WTC11 (cell line): ENCODE measurements around the gene ETNK2. TPM values are rescaled to one million over a fixed set of nuclear protein-coding genes. Genes with fewer than 3 reads are reported as not detected.
A peak's percentile ranks its signal among the peaks of the same experiment; 100 is the strongest.

Experiments used
- ATAC-seq: fragments of 200-7000 bp; cut with Tn5 transposase; 2 replicates; pipeline ENCODE4 v1.10.0; 2021; ENCODE audit warnings: mild to moderate bottlenecking, moderate library complexity
- CTCF ChIA-PET: fragments of 300-600 bp; sonication (Branson Sonifier 250); formaldehyde crosslinking; loops from one replicate; lab custom pipeline; 2021; ENCODE audit warnings: antibody characterized with exemption; lab: Charles Lee
- POLR2A ChIA-PET: fragments of 350-600 bp; sonication (Branson Sonifier 250); formaldehyde crosslinking; loops from one replicate; lab custom pipeline; 2021; ENCODE audit warnings: antibody characterized with exemption; lab: Charles Lee
- DNase-seq: peaks from one replicate; pipeline ENCODE4 v3.0.0; 2021; ENCODE audit warnings: low spot score
- H3K27ac Mint-ChIP-seq: 2 replicates; pipeline ENCODE4 v1.8.0; 2021; ENCODE audit warnings: mixed read lengths
- H3K27me3 Mint-ChIP-seq: 2 replicates; pipeline ENCODE4 v1.8.0; 2021; ENCODE audit warnings: low read depth, mild to moderate bottlenecking, moderate library complexity, mixed read lengths
- H3K36me3 Mint-ChIP-seq: 2 replicates; pipeline ENCODE4 v1.8.0; 2021; ENCODE audit warnings: mixed read lengths
- H3K4me1 Mint-ChIP-seq: 2 replicates; pipeline ENCODE4 v1.8.0; 2022; ENCODE audit warnings: mixed read lengths
- H3K4me3 Mint-ChIP-seq: 2 replicates; pipeline ENCODE4 v1.8.0; 2021; ENCODE audit warnings: mild to moderate bottlenecking, moderate library complexity, mixed read lengths
- H3K9me3 Mint-ChIP-seq: 2 replicates; pipeline ENCODE4 v1.8.0; 2021; ENCODE audit warnings: mixed read lengths
- ATF1 ChIP-seq: sonication (generic); formaldehyde crosslinking; IDR thresholded peaks from 2 replicates; pipeline ENCODE4 v1.8.1; 2023; ENCODE audit warnings: mild to moderate bottlenecking, moderate library complexity, missing genetic modification reagents
- CREM ChIP-seq: sonication (generic); formaldehyde crosslinking; IDR thresholded peaks from 2 replicates; pipeline ENCODE4 v1.8.1; 2022; ENCODE audit warnings: mild to moderate bottlenecking, missing genetic modification reagents, moderate library complexity
- GTF2I ChIP-seq: fragments of 250-450 bp; sonication (Bioruptor Pico); conservative IDR thresholded peaks from 2 replicates; pipeline ENCODE4 v1.4.0; 2021; ENCODE audit warnings: mild to moderate bottlenecking
- JAZF1 ChIP-seq: fragments of 250-450 bp; sonication (Bioruptor Pico); IDR thresholded peaks from 2 replicates; pipeline ENCODE4 v1.9.0; 2021; ENCODE audit warnings: moderate library complexity, mild to moderate bottlenecking, inconsistent platforms
- MYBL2 ChIP-seq: sonication (generic); formaldehyde crosslinking; IDR thresholded peaks from 2 replicates; pipeline ENCODE4 v1.8.1; 2023; ENCODE audit warnings: mild to moderate bottlenecking, moderate library complexity, missing genetic modification reagents
- NFATC4 ChIP-seq: fragments of 250-450 bp; sonication (Bioruptor Pico); IDR thresholded peaks from 2 replicates; pipeline ENCODE4 v1.9.0; 2021; ENCODE audit warnings: mild to moderate bottlenecking
- NR3C1 ChIP-seq: sonication (generic); formaldehyde crosslinking; conservative IDR thresholded peaks from 2 replicates; pipeline ENCODE4 v1.8.1; 2023; ENCODE audit warnings: low read depth, mild to moderate bottlenecking, missing genetic modification reagents
- TEAD1 ChIP-seq: sonication (generic); formaldehyde crosslinking; IDR thresholded peaks from 2 replicates; pipeline ENCODE4 v1.8.0; 2022; ENCODE audit warnings: mild to moderate bottlenecking, missing genetic modification reagents
- ZBTB21 ChIP-seq: sonication (generic); formaldehyde crosslinking; IDR thresholded peaks from 2 replicates; pipeline ENCODE4 v1.8.1; 2023; ENCODE audit warnings: mild to moderate bottlenecking, missing genetic modification reagents, borderline replicate concordance
- ZNF219 ChIP-seq: sonication (generic); formaldehyde crosslinking; IDR thresholded peaks from 2 replicates; pipeline ENCODE4 v1.8.0; 2023; ENCODE audit warnings: missing genetic modification reagents, mild to moderate bottlenecking, borderline replicate concordance
- total RNA-seq: library from RNA; stranded (reverse); gene quantifications from 3 replicates; pipeline ENCODE4 v1.2.3, GENCODE V29; 2021
- TF ChIP-seq, protein P1 (sequence below): sonication (generic); formaldehyde crosslinking; IDR thresholded peaks from 2 replicates; pipeline ENCODE4 v1.8.1; 2022; ENCODE audit warnings: missing genetic modification reagents, borderline replicate concordance
- TF ChIP-seq, protein P2 (sequence below): sonication (generic); formaldehyde crosslinking; IDR thresholded peaks from 2 replicates; pipeline ENCODE4 v1.8.1; 2023; ENCODE audit warnings: mild to moderate bottlenecking, missing genetic modification reagents
- TF ChIP-seq, protein P3 (sequence below): sonication (generic); formaldehyde crosslinking; IDR thresholded peaks from 2 replicates; pipeline ENCODE4 v1.8.1; 2023; ENCODE audit warnings: mild to moderate bottlenecking, moderate library complexity, missing genetic modification reagents
- TF ChIP-seq, protein P4 (sequence below): fragments of 200-600 bp; IDR thresholded peaks from 2 replicates; pipeline ENCODE4 v1.8.0; 2022; ENCODE audit warnings: antibody characterized with exemption
- TF ChIP-seq, protein P5 (sequence below): sonication (generic); formaldehyde crosslinking; IDR thresholded peaks from 2 replicates; pipeline ENCODE4 v1.8.1; 2023; ENCODE audit warnings: mild to moderate bottlenecking, missing genetic modification reagents
- TF ChIP-seq, protein P6 (sequence below): sonication (generic); formaldehyde crosslinking; IDR thresholded peaks from 2 replicates; pipeline ENCODE4 v1.8.1; 2022; ENCODE audit warnings: mild to moderate bottlenecking, moderate library complexity, missing genetic modification reagents
- TF ChIP-seq, protein P7 (sequence below): sonication (generic); formaldehyde crosslinking; IDR thresholded peaks from 2 replicates; pipeline ENCODE4 v1.8.0; 2022; ENCODE audit warnings: missing genetic modification reagents

The ETNK2 gene
- total RNA-seq, 1 experiment from 2014 or later = 19.7 TPM

DNA sequence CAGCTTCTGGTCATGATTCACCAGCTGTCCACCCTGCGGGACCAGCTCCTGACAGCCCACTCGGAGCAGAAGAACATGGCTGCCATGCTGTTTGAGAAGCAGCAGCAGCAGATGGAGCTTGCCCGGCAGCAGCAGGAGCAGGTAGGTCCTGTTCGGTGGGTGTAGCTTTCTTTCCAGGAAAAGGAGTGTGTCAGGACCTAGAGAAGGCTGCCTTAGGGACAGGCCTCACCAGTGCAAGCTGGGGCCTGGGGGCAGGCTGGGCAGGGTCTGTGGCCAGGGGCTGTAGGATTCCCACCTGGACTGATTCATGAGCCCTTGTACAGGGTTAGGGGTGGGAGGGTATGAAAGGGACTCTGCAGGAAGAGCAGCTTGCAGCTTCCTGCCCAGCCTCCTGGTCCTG is 35.3 kb downstream of the ETNK2 start (continued):
- TF ChIP-seq, protein P1, sequence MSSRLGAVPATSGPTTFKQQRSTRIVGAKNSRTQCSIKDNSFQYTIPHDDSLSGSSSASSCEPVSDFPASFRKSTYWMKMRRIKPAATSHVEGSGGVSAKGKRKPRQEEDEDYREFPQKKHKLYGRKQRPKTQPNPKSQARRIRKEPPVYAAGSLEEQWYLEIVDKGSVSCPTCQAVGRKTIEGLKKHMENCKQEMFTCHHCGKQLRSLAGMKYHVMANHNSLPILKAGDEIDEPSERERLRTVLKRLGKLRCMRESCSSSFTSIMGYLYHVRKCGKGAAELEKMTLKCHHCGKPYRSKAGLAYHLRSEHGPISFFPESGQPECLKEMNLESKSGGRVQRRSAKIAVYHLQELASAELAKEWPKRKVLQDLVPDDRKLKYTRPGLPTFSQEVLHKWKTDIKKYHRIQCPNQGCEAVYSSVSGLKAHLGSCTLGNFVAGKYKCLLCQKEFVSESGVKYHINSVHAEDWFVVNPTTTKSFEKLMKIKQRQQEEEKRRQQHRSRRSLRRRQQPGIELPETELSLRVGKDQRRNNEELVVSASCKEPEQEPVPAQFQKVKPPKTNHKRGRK = no peak
- TF ChIP-seq TEAD1 (CRISPR knock-in tag) (no peak), JAZF1 (no peak), ATF1 (CRISPR knock-in tag) (no peak), NFATC4 (CRISPR knock-in tag) (no peak), ZNF219 (CRISPR knock-in tag) (no peak)
- TF ChIP-seq, protein P2, sequence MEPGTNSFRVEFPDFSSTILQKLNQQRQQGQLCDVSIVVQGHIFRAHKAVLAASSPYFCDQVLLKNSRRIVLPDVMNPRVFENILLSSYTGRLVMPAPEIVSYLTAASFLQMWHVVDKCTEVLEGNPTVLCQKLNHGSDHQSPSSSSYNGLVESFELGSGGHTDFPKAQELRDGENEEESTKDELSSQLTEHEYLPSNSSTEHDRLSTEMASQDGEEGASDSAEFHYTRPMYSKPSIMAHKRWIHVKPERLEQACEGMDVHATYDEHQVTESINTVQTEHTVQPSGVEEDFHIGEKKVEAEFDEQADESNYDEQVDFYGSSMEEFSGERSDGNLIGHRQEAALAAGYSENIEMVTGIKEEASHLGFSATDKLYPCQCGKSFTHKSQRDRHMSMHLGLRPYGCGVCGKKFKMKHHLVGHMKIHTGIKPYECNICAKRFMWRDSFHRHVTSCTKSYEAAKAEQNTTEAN = no peak
- TF ChIP-seq, protein P3, sequence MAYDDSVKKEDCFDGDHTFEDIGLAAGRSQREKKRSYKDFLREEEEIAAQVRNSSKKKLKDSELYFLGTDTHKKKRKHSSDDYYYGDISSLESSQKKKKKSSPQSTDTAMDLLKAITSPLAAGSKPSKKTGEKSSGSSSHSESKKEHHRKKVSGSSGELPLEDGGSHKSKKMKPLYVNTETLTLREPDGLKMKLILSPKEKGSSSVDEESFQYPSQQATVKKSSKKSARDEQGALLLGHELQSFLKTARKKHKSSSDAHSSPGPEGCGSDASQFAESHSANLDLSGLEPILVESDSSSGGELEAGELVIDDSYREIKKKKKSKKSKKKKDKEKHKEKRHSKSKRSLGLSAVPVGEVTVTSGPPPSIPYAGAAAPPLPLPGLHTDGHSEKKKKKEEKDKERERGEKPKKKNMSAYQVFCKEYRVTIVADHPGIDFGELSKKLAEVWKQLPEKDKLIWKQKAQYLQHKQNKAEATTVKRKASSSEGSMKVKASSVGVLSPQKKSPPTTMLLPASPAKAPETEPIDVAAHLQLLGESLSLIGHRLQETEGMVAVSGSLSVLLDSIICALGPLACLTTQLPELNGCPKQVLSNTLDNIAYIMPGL (CRISPR knock-in tag) = no peak
- TF ChIP-seq, protein P4, sequence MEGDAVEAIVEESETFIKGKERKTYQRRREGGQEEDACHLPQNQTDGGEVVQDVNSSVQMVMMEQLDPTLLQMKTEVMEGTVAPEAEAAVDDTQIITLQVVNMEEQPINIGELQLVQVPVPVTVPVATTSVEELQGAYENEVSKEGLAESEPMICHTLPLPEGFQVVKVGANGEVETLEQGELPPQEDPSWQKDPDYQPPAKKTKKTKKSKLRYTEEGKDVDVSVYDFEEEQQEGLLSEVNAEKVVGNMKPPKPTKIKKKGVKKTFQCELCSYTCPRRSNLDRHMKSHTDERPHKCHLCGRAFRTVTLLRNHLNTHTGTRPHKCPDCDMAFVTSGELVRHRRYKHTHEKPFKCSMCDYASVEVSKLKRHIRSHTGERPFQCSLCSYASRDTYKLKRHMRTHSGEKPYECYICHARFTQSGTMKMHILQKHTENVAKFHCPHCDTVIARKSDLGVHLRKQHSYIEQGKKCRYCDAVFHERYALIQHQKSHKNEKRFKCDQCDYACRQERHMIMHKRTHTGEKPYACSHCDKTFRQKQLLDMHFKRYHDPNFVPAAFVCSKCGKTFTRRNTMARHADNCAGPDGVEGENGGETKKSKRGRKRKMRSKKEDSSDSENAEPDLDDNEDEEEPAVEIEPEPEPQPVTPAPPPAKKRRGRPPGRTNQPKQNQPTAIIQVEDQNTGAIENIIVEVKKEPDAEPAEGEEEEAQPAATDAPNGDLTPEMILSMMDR = no peak
- TF ChIP-seq, protein P5, sequence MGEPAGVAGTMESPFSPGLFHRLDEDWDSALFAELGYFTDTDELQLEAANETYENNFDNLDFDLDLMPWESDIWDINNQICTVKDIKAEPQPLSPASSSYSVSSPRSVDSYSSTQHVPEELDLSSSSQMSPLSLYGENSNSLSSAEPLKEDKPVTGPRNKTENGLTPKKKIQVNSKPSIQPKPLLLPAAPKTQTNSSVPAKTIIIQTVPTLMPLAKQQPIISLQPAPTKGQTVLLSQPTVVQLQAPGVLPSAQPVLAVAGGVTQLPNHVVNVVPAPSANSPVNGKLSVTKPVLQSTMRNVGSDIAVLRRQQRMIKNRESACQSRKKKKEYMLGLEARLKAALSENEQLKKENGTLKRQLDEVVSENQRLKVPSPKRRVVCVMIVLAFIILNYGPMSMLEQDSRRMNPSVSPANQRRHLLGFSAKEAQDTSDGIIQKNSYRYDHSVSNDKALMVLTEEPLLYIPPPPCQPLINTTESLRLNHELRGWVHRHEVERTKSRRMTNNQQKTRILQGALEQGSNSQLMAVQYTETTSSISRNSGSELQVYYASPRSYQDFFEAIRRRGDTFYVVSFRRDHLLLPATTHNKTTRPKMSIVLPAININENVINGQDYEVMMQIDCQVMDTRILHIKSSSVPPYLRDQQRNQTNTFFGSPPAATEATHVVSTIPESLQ (CRISPR knock-in tag) = no peak
- TF ChIP-seq, protein P6, sequence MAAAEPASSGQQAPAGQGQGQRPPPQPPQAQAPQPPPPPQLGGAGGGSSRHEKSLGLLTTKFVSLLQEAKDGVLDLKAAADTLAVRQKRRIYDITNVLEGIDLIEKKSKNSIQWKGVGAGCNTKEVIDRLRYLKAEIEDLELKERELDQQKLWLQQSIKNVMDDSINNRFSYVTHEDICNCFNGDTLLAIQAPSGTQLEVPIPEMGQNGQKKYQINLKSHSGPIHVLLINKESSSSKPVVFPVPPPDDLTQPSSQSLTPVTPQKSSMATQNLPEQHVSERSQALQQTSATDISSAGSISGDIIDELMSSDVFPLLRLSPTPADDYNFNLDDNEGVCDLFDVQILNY (CRISPR knock-in tag) = no peak

DNA sequence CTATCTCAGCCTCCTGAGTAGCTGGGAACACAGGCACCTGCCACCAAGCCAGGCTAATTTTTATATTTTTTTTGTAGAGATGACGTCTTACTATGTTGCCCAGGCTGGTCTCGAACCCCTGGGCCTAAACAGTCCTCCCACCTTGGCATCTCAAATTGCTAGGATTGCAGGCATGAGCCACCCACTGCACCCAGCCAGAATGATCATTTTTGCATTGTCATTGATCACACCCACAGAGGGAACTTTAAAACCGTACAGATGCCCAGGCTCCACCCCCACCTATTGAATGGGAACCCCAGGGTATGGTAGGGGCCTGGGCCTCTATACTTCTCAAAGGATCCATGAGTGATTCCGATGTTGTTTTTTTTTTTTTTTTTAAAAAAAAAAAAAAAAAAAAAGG is 36.7 kb downstream of the ETNK2 start:
- H3K36me3 Mint-ChIP-seq = peaks cover 59% of the 10 kb centered on the region
- TF ChIP-seq NR3C1 (CRISPR knock-in tag) (no peak), MYBL2 (CRISPR knock-in tag) (no peak), GTF2I (CRISPR knock-in tag) (no peak), ZBTB21 (CRISPR knock-in tag) (no peak), CREM (CRISPR knock-in tag) (no peak)
- TF ChIP-seq, protein P7, sequence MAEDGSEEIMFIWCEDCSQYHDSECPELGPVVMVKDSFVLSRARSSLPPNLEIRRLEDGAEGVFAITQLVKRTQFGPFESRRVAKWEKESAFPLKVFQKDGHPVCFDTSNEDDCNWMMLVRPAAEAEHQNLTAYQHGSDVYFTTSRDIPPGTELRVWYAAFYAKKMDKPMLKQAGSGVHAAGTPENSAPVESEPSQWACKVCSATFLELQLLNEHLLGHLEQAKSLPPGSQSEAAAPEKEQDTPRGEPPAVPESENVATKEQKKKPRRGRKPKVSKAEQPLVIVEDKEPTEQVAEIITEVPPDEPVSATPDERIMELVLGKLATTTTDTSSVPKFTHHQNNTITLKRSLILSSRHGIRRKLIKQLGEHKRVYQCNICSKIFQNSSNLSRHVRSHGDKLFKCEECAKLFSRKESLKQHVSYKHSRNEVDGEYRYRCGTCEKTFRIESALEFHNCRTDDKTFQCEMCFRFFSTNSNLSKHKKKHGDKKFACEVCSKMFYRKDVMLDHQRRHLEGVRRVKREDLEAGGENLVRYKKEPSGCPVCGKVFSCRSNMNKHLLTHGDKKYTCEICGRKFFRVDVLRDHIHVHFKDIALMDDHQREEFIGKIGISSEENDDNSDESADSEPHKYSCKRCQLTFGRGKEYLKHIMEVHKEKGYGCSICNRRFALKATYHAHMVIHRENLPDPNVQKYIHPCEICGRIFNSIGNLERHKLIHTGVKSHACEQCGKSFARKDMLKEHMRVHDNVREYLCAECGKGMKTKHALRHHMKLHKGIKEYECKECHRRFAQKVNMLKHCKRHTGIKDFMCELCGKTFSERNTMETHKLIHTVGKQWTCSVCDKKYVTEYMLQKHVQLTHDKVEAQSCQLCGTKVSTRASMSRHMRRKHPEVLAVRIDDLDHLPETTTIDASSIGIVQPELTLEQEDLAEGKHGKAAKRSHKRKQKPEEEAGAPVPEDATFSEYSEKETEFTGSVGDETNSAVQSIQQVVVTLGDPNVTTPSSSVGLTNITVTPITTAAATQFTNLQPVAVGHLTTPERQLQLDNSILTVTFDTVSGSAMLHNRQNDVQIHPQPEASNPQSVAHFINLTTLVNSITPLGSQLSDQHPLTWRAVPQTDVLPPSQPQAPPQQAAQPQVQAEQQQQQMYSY = no peak
- TF ChIP-seq, protein P5 (CRISPR knock-in tag) = no peak
- H3K27me3 Mint-ChIP-seq = no peaks in the 10 kb centered on the region
- CTCF ChIA-PET = interaction anchor here (0.6 to 2.3 kb wide), 4 partner anchors 13 to 47 kb away, joined by 3 to 19 read pairs (median 4); no protein-coding TSS in a partner anchor
- DNase-seq (no peak), ATAC-seq (no peak)
- H3K27ac Mint-ChIP-seq = 0 out of 2 replicates have a peak overlapping the region, but pooled peaks have one; percentile 72
- POLR2A ChIA-PET = no interaction called here
- H3K4me3 Mint-ChIP-seq = no peak overlapping the region
- peaks cover 32% of the 10 kb centered on the region for H3K4me1 Mint-ChIP-seq
- H3K9me3 Mint-ChIP-seq = no peaks in the 10 kb centered on the region
